NOMO-1 treated with dmso at 0.1 percent for 144 hours (cell line): Measurements from ENCODE around the gene MSI2.

Source experiments
- DNase-seq: peaks from one replicate; lab custom pipeline; 2025; ENCODE audit not compliant: unreplicated experiment; lab: John Stamatoyannopoulos, UW

The MSI2 gene

GRCh38 chr17:57468932-57469775 is 212.8 kb downstream of the MSI2 start:
- DNase-seq = no peak

GRCh38 chr17:57470906-57471305 is 214.6 kb downstream of the MSI2 start:
- no peak for DNase-seq

- DNase-seq = no peak
Measured at GRCh38 chr17:57471868-57472368, 215.6 kb downstream of the MSI2 start.

- DNase-seq = no peak
Measured at GRCh38 chr17:57475796-57476195, 219.5 kb downstream of the MSI2 start.

- no peak for DNase-seq
Measured at GRCh38 chr17:57477522-57478362, 221.4 kb downstream of the MSI2 start.

GRCh38 chr17:57478478-57479250 is 222.3 kb downstream of the MSI2 start:
- DNase-seq = no peak

GRCh38 chr17:57480438-57481196 is 224.3 kb downstream of the MSI2 start:
- no peak for DNase-seq

- DNase-seq = no peak
Measured at GRCh38 chr17:57481910-57482391, 225.6 kb downstream of the MSI2 start.

- no peak for DNase-seq
Measured at GRCh38 chr17:57482657-57483056, 226.3 kb downstream of the MSI2 start.

GRCh38 chr17:57484081-57484666 is 227.9 kb downstream of the MSI2 start:
- no peak for DNase-seq

- DNase-seq = no peak
Measured at GRCh38 chr17:57484826-57485565, 228.7 kb downstream of the MSI2 start.

GRCh38 chr17:57485566-57485865 is 229.2 kb downstream of the MSI2 start:
- DNase-seq = no peak

GRCh38 chr17:57485916-57486881 is 229.9 kb downstream of the MSI2 start:
- DNase-seq = no peak

GRCh38 chr17:57486882-57487301 is 230.6 kb downstream of the MSI2 start:
- DNase-seq = peak; percentile 49

- DNase-seq = no peak
Measured at GRCh38 chr17:57487573-57487972, 231.2 kb downstream of the MSI2 start.

GRCh38 chr17:57488856-57489255 is 232.5 kb downstream of the MSI2 start:
- DNase-seq = no peak

GRCh38 chr17:57489321-57489720 is 233.0 kb downstream of the MSI2 start:
- DNase-seq = no peak
